Fibroblast of skin of abdomen (primary cell): ENCODE measurements around the gene PAAF1.

Experiments used
- DNase-seq: peaks from one replicate; pipeline ENCODE4 v3.0.0-alpha.2; 2013

PAAF1 gene

GRCh38 chr11:73949246-73949645 lies 72.4 kb downstream of the PAAF1 start:
- no peak for DNase-seq

GRCh38 chr11:73949912-73950311 lies 73.1 kb downstream of the PAAF1 start:
- DNase-seq: no peak

GRCh38 chr11:73950869-73951710 lies 74.3 kb downstream of the PAAF1 start, which contains the start of gene DNAJB13:
Gene DNAJB13 (plus strand): TSS chr11:73951026. CDS start chr11:73951070, 44 bp downstream.
- peak; percentile 25 for DNase-seq

- no peak for DNase-seq
Observed at GRCh38 chr11:73951797-73952196, 75.0 kb downstream of the PAAF1 start.

- DNase-seq: no peak
Observed at GRCh38 chr11:73956876-73957653, 80.3 kb downstream of the PAAF1 start.

- no peak for DNase-seq
Observed at GRCh38 chr11:73957654-73958361, 81.0 kb downstream of the PAAF1 start.

- no peak for DNase-seq
Observed at GRCh38 chr11:73958521-73959141, 81.8 kb downstream of the PAAF1 start.

- peak; percentile 46 for DNase-seq
Observed at GRCh38 chr11:73961321-73961720, 84.5 kb downstream of the PAAF1 start.

GRCh38 chr11:73962101-73962705 lies 85.4 kb downstream of the PAAF1 start:
- DNase-seq: no peak

GRCh38 chr11:73963861-73964260 lies 87.1 kb downstream of the PAAF1 start:
- no peak for DNase-seq

GRCh38 chr11:73965076-73965763 lies 88.4 kb downstream of the PAAF1 start:
- DNase-seq: peak; percentile 32

- no peak for DNase-seq
Observed at GRCh38 chr11:73965764-73966121, 88.9 kb downstream of the PAAF1 start.

GRCh38 chr11:73968356-73968966 lies 91.7 kb downstream of the PAAF1 start:
- DNase-seq: no peak

- no peak for DNase-seq
Observed at GRCh38 chr11:73969091-73969490, 92.3 kb downstream of the PAAF1 start.

GRCh38 chr11:73969991-73970800 lies 93.4 kb downstream of the PAAF1 start:
- no peak for DNase-seq

- DNase-seq: no peak
Observed at GRCh38 chr11:73971175-73971719, 94.4 kb downstream of the PAAF1 start.

GRCh38 chr11:73972187-73972586 lies 95.4 kb downstream of the PAAF1 start:
- DNase-seq: no peak

- DNase-seq: no peak
Observed at GRCh38 chr11:73972620-73973449, 96.0 kb downstream of the PAAF1 start.
